GM23338 (cell line): ENCODE data around the gene DSCAML1. TPM values are rescaled to one million over a fixed set of nuclear protein-coding genes. Genes with fewer than 3 reads are reported as not detected.

Experiments
- ATAC-seq: fragments of 200-7000 bp; cut with Tn5 transposase; 3 replicates; pipeline ENCODE4 v1.9.1; 2020
- DNase-seq: peaks from one replicate; pipeline ENCODE4 v3.0.0-alpha.2; 2015; ENCODE audit warnings: low spot score
- H2AFZ ChIP-seq: fragments of 200-600 bp; sonication (generic); 2 replicates; pipeline ENCODE4 v1.8.0; 2016; ENCODE audit warnings: antibody characterized with exemption, mild to moderate bottlenecking, moderate library complexity
- H3F3A ChIP-seq: fragments of 200-600 bp; sonication (generic); replicated peaks from 2 replicates; pipeline ENCODE4 v1.8.0; 2017; ENCODE audit warnings: antibody characterized with exemption, mixed run types, low read depth
- H3K27ac ChIP-seq: fragments of 200-600 bp; sonication (generic); 2 replicates; pipeline ENCODE4 v1.6.1; 2016; ENCODE audit warnings: low read depth
- H3K27me3 ChIP-seq: fragments of 200-600 bp; sonication (generic); 2 replicates; pipeline ENCODE4 v1.8.0; 2016; ENCODE audit warnings: mild to moderate bottlenecking, mixed run types, moderate library complexity; ENCODE audit not compliant: insufficient read depth
- H3K36me3 ChIP-seq: fragments of 200-600 bp; sonication (generic); 2 replicates; pipeline ENCODE4 v1.8.0; 2016; ENCODE audit warnings: mild to moderate bottlenecking; ENCODE audit not compliant: insufficient read depth
- H3K4me1 ChIP-seq: fragments of 200-600 bp; sonication (generic); 2 replicates; pipeline ENCODE4 v1.8.0; 2016; ENCODE audit warnings: mild to moderate bottlenecking, moderate library complexity; ENCODE audit not compliant: insufficient read depth
- H3K4me2 ChIP-seq: fragments of 200-600 bp; sonication (generic); 2 replicates; pipeline ENCODE4 v1.7.1; 2017; ENCODE audit warnings: mixed run types
- H3K4me3 ChIP-seq: fragments of 200-600 bp; sonication (generic); 2 replicates; pipeline ENCODE4 v1.6.1; 2016; ENCODE audit warnings: mixed run types
- H3K79me2 ChIP-seq: fragments of 200-600 bp; sonication (generic); replicated peaks from 2 replicates; pipeline ENCODE4 v1.8.0; 2017; ENCODE audit warnings: mild to moderate bottlenecking; ENCODE audit not compliant: insufficient read depth
- H3K9me2 ChIP-seq: fragments of 200-600 bp; sonication (generic); 2 replicates; pipeline ENCODE4 v1.8.0; 2017; ENCODE audit not compliant: insufficient read depth
- H4K20me1 ChIP-seq: fragments of 200-600 bp; sonication (generic); replicated peaks from 2 replicates; pipeline ENCODE4 v1.8.0; 2017; ENCODE audit warnings: mild to moderate bottlenecking; ENCODE audit not compliant: insufficient read depth
- H3K27ac Mint-ChIP-seq: 2 replicates; pipeline ENCODE4 v1.8.0; 2020; ENCODE audit warnings: inconsistent platforms, mild to moderate bottlenecking, moderate library complexity, mixed read lengths
- H3K27me3 Mint-ChIP-seq: 3 replicates; pipeline ENCODE4 v1.8.0; 2022; ENCODE audit warnings: low read depth, mild to moderate bottlenecking, moderate library complexity, mixed read lengths, inconsistent platforms; ENCODE audit not compliant: insufficient read depth, poor library complexity
- H3K36me3 Mint-ChIP-seq: 3 replicates; pipeline ENCODE4 v1.8.0; 2021; ENCODE audit warnings: low read depth, mild to moderate bottlenecking, inconsistent platforms, moderate library complexity, mixed read lengths
- H3K4me1 Mint-ChIP-seq: 3 replicates; pipeline ENCODE4 v1.8.0; 2020; ENCODE audit warnings: mild to moderate bottlenecking, inconsistent platforms, mixed read lengths
- H3K4me3 Mint-ChIP-seq: 3 replicates; pipeline ENCODE4 v1.8.0; 2021; ENCODE audit warnings: moderate library complexity, mild to moderate bottlenecking, inconsistent platforms, mixed read lengths
- H3K9me3 Mint-ChIP-seq: 3 replicates; pipeline ENCODE4 v1.8.0; 2020; ENCODE audit warnings: moderate library complexity, mild to moderate bottlenecking, inconsistent platforms, mixed read lengths
- CREB1 ChIP-seq: fragments of 250-450 bp; sonication (Bioruptor Pico); IDR thresholded peaks from 2 replicates; pipeline ENCODE4 v1.5.0; 2020; ENCODE audit warnings: low read depth, mild to moderate bottlenecking, moderate library complexity
- CTCF ChIP-seq, 2 experiments: fragments of 200-600 bp in 1 of 2; sonication (generic) in 1 of 2; conservative IDR thresholded peaks; 2 replicates each; pipeline versions ENCODE4 v1.5.1 to v1.6.1; 2016 to 2017; ENCODE audit warnings: antibody characterized with exemption in 2 of 2, low read depth in 2 of 2, mild to moderate bottlenecking in 2 of 2, moderate library complexity in 1 of 2
- ETS1 ChIP-seq: IDR thresholded peaks from 2 replicates; pipeline ENCODE4 v1.6.1; 2016; ENCODE audit warnings: antibody characterized with exemption
- EZH2phosphoT487 ChIP-seq: fragments of 200-600 bp; sonication (generic); IDR thresholded peaks from one replicate; pipeline ENCODE4 v1.8.1; 2018; ENCODE audit warnings: antibody characterized with exemption; ENCODE audit not compliant: unreplicated experiment
- JUNB ChIP-seq: IDR thresholded peaks from one replicate; pipeline ENCODE4 v1.6.1; 2016; ENCODE audit warnings: antibody characterized with exemption; ENCODE audit not compliant: unreplicated experiment
- NANOG ChIP-seq: IDR thresholded peaks from 2 replicates; pipeline ENCODE4 v1.6.1; 2016; ENCODE audit warnings: antibody characterized with exemption, borderline replicate concordance
- POLR2AphosphoS5 ChIP-seq: IDR thresholded peaks from 2 replicates; pipeline ENCODE4 v1.6.1; 2016; ENCODE audit warnings: antibody characterized with exemption, low read depth
- STAT1 ChIP-seq: IDR thresholded peaks from one replicate; pipeline ENCODE4 v1.6.1; 2016; ENCODE audit warnings: antibody characterized with exemption; ENCODE audit not compliant: unreplicated experiment
- ZNF114 ChIP-seq: fragments of 250-450 bp; sonication (Bioruptor Pico); IDR thresholded peaks from 2 replicates; pipeline ENCODE4 v1.5.0; 2020; ENCODE audit warnings: mild to moderate bottlenecking, moderate library complexity
- ZNF331 ChIP-seq: fragments of 250-450 bp; sonication (Bioruptor Pico); IDR thresholded peaks from 2 replicates; pipeline ENCODE4 v1.5.0; 2020; ENCODE audit warnings: low read depth, mild to moderate bottlenecking, moderate library complexity
- ZNF462 ChIP-seq: fragments of 250-450 bp; sonication (Bioruptor Pico); IDR thresholded peaks from 2 replicates; pipeline ENCODE4 v1.5.0; 2020; ENCODE audit warnings: mild to moderate bottlenecking, moderate library complexity
- polyA plus RNA-seq: library from polyadenylated mRNA; unstranded; fragments of >200 nt; fragmentation: Nextera tagmentation; extraction: Ambion mirVana; gene quantifications from 2 replicates; pipeline ENCODE4 v1.2.1, GENCODE V29; 2016
- total RNA-seq: library from RNA; depleted of rRNA; stranded (reverse); fragments of >200 nt; shearing (Covaris generic); gene quantifications from 2 replicates; pipeline ENCODE4 v1.2.3, GENCODE V29; 2014

The DSCAML1 gene
- total and polyA plus RNA-seq, 2 experiments from 2014 or later = 0.17 TPM; not detected in 1

DNA sequence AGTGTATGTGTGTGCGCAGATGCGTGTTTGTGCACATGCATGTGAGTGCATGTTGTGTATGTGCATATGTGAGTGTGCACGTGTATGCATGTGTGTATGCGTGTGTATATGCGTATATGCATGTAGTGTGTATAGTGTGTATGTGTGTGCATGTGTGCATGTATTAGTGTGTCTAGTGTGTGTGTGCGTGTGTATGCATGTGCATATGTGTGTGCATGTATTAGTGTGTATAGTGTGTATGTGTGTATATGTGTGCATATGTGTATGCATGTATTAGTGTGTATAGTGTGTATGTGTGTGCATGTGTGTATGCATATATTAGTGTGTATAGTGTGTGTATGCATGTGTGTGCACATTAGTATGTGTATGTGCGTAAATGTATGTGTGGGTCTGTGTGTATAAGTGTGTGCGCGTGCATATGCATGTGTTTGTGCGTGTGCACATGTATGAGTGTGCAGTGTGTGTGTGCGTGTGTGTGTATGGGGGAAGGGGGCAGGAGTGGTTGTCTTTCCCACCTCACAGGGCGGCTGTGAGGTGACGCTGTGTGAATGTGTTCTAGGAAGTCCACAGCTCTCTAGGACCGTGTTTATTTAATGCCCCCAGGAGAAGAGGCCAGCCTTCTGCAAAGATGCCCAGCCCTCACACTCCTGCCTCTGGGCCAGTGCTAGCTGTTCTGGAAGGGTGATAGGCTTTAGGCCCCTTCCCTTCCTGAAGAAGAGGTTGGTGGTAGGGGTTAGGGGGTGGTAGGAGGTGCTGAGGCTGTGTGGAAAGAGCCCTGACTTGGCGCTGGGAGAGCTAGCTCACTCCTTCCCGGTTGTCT, 354.8 kb downstream of the DSCAML1 start:
- Histone ChIP-seq H3K79me2 (no peaks in the 10 kb centered on the region), H3F3A (0 out of 2 replicates have a peak, but pooled peaks cover 2% of the 10 kb centered on the region), H3K4me3 (no peak overlapping the region), H2AFZ (no peak overlapping the region), H3K4me2 (no peak overlapping the region), H4K20me1 (no peaks in the 10 kb centered on the region), H3K27ac (no peak overlapping the region), H3K36me3 (no peaks in the 10 kb centered on the region), H3K4me1 (no peaks in the 10 kb centered on the region), H3K27me3 (no peaks in the 10 kb centered on the region), H3K9me2 (no peaks in the 10 kb centered on the region)
- no peaks in the 10 kb centered on the region for H3K9me3 Mint-ChIP-seq
- TF ChIP-seq NANOG = no peak
- ATAC-seq (no peak), DNase-seq (no peak)
- H3K4me1 Mint-ChIP-seq = peaks cover 8% of the 10 kb centered on the region
- peaks cover 4% of the 10 kb centered on the region for H3K27me3 Mint-ChIP-seq
- no peak overlapping the region for H3K27ac Mint-ChIP-seq
- no peaks in the 10 kb centered on the region for H3K36me3 Mint-ChIP-seq
- H3K4me3 Mint-ChIP-seq = no peak overlapping the region

DNA sequence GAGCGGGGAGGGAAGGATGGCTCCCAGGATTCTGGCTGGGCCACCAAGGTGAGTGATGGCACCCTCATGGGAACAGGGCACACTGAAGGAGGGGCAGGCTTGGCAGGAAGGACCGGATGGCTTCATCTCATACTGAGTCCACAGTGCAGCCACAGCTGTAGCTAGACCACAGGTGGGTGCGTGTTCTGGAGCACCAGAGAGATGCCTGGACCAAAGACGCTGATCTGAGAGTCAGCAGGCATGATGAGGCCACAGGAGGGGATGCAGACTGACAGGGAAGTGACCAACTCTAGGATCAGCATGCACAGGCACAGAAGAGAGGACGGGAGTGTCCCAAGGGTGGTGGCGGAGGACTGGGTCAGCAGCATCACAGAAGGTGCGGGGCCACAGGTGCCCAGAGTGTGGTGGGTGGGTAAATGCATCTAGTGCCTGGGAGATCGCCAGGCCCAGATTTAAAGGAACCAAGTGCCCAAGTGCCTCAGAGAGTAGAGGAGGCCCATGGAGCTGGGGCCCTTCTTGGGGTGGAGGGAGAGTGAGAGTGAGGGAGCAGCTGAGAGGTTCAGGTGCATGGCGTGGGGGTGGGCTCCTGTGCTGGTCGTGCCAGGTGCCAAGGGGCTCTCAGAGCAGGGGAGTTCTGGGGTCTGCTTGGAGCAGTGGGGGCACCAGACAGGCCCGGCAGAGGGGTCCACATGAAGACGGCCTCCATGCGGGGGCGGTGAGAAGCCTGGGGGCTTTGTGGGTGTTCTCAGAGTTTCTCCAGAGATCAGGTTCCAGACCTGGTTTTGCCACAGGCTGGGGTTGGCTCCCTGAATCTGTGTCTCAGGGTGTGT, 355.7 kb downstream of the DSCAML1 start:
- Histone ChIP-seq H2AFZ (no peak overlapping the region), H3K79me2 (no peaks in the 10 kb centered on the region), H3K4me2 (no peak overlapping the region), H4K20me1 (no peaks in the 10 kb centered on the region), H3K36me3 (no peaks in the 10 kb centered on the region), H3K4me1 (no peaks in the 10 kb centered on the region; the same call in 1 of the 2 replicates), H3K27me3 (no peaks in the 10 kb centered on the region), H3K4me3 (no peak overlapping the region), H3K9me2 (no peaks in the 10 kb centered on the region), H3K27ac (no peak overlapping the region), H3F3A (0 out of 2 replicates have a peak, but pooled peaks cover 2% of the 10 kb centered on the region)
- Mint-ChIP-seq H3K9me3 (no peaks in the 10 kb centered on the region), H3K27ac (no peak overlapping the region), H3K27me3 (peaks cover 7% of the 10 kb centered on the region), H3K4me1 (peaks cover 12% of the 10 kb centered on the region), H3K36me3 (no peaks in the 10 kb centered on the region), H3K4me3 (no peak overlapping the region)
- DNase-seq (no peak), ATAC-seq (no peak)
- TF ChIP-seq CREB1 (CRISPR knock-in tag) = no peak
- TF ChIP-seq ZNF331 (CRISPR knock-in tag) = no peak
- no peak for TF ChIP-seq EZH2phosphoT487
- TF ChIP-seq STAT1 = no peak
- TF ChIP-seq POLR2AphosphoS5 = no peak
- no peak for TF ChIP-seq CTCF (conservative IDR thresholded peaks at IDR 0.05; ENCODE audit: low read depth in 2 of 2)
- no peak for TF ChIP-seq JUNB
- TF ChIP-seq ZNF462 = no peak
- no peak for TF ChIP-seq ETS1
- TF ChIP-seq ZNF114 (CRISPR knock-in tag) = no peak
